HEK293 (cell line): ENCODE measurements around the gene ADAM33.

ENCODE experiments used
- CTCF ChIA-PET: fragments of 350-600 bp; formaldehyde crosslinking; extraction: SDS; loops from one replicate; lab custom pipeline; 2021; ENCODE audit warnings: antibody characterized with exemption; lab: Yijun Ruan, JAX
- POLR2A ChIA-PET: fragments of 300-600 bp; formaldehyde crosslinking; extraction: SDS; loops from one replicate; lab custom pipeline; 2020; ENCODE audit warnings: antibody characterized with exemption, inconsistent platforms; lab: Yijun Ruan, JAX
- H3K27ac ChIP-seq: fragments of 200-500 bp; sonication (Bioruptor generic); 2 replicates; pipeline ENCODE4 v1.5.1; 2014; ENCODE audit warnings: low read depth, low read length, control low read depth, inconsistent platforms; ENCODE audit errors: extremely low read depth
- H3K36me3 ChIP-seq, 2 experiments: fragments of 200-500 bp in 1 of 2; sonication (Bioruptor generic) in 1 of 2; 1 replicate in 1 of 2; 2 replicates in 1 of 2; pipeline ENCODE4 v1.5.1; 2014 to 2017; ENCODE audit warnings: inconsistent platforms in 2 of 2, low read length in 2 of 2; ENCODE audit not compliant: control insufficient read depth in 2 of 2, insufficient read depth in 1 of 2
- H3K4me1 ChIP-seq: fragments of 200-500 bp; sonication (Bioruptor generic); 2 replicates; pipeline ENCODE4 v1.5.1; 2014; ENCODE audit warnings: mild to moderate bottlenecking, low read length, inconsistent platforms; ENCODE audit not compliant: control insufficient read depth, insufficient read depth
- H3K4me3 ChIP-seq: 2 replicates; pipeline ENCODE4 v1.5.1; 2011; ENCODE audit warnings: low read depth, mild to moderate bottlenecking, control low read depth, low read length, moderate library complexity
- H3K9me3 ChIP-seq: fragments of 200-500 bp; sonication (Bioruptor generic); 2 replicates; pipeline ENCODE4 v1.5.1; 2014; ENCODE audit warnings: low read depth, low read length, inconsistent platforms; ENCODE audit not compliant: control insufficient read depth, insufficient read depth
- FEZF1 ChIP-seq: fragments of 450-650 bp; formaldehyde crosslinking; IDR thresholded peaks from 2 replicates; pipeline ENCODE4 v1.5.1; 2016; ENCODE audit warnings: missing biosample characterization, missing genetic modification characterization
- GFI1B ChIP-seq: fragments of 450-650 bp; formaldehyde crosslinking; IDR thresholded peaks from 2 replicates; pipeline ENCODE4 v1.5.1; 2016; ENCODE audit warnings: missing biosample characterization, missing genetic modification characterization
- GLIS2 ChIP-seq: fragments of 450-650 bp; formaldehyde crosslinking; IDR thresholded peaks from 2 replicates; pipeline ENCODE4 v1.5.1; 2016; ENCODE audit warnings: missing biosample characterization, missing genetic modification characterization
- HOXA7 ChIP-seq: sonication (generic); formaldehyde crosslinking; IDR thresholded peaks from 2 replicates; pipeline ENCODE4 v1.8.1; 2022; ENCODE audit warnings: missing genetic modification reagents, borderline replicate concordance
- OVOL3 ChIP-seq: fragments of 450-650 bp; formaldehyde crosslinking; IDR thresholded peaks from 2 replicates; pipeline ENCODE4 v1.5.1; 2016; ENCODE audit warnings: missing biosample characterization, missing genetic modification characterization
- REPIN1 ChIP-seq: fragments of 450-650 bp; formaldehyde crosslinking; IDR thresholded peaks from 2 replicates; pipeline ENCODE4 v1.5.1; 2017; ENCODE audit warnings: missing biosample characterization, missing genetic modification characterization, low read depth
- SCRT2 ChIP-seq: fragments of 450-650 bp; formaldehyde crosslinking; IDR thresholded peaks from 2 replicates; pipeline ENCODE4 v1.5.1; 2016; ENCODE audit warnings: missing biosample characterization, missing genetic modification characterization
- SETDB1 ChIP-seq: IDR thresholded peaks from one replicate; pipeline ENCODE4 v1.6.1; 2017; ENCODE audit warnings: mild to moderate bottlenecking, low read length, moderate library complexity, mixed read lengths; ENCODE audit not compliant: insufficient read length
- SP2 ChIP-seq: fragments of 450-650 bp; formaldehyde crosslinking; IDR thresholded peaks from 2 replicates; pipeline ENCODE4 v1.5.1; 2016; ENCODE audit warnings: missing biosample characterization, missing genetic modification characterization
- ZFP3 ChIP-seq: fragments of 450-650 bp; formaldehyde crosslinking; IDR thresholded peaks from 2 replicates; pipeline ENCODE4 v1.5.1; 2016; ENCODE audit warnings: low read depth, missing biosample characterization, missing genetic modification characterization
- ZNF133 ChIP-seq: fragments of 450-650 bp; formaldehyde crosslinking; IDR thresholded peaks from 2 replicates; pipeline ENCODE4 v1.5.1; 2016; ENCODE audit warnings: missing biosample characterization, missing genetic modification characterization
- ZNF37A ChIP-seq: fragments of 450-650 bp; IDR thresholded peaks from 2 replicates; pipeline ENCODE4 v1.5.1; 2018; ENCODE audit warnings: missing biosample characterization, missing genetic modification characterization
- ZNF48 ChIP-seq: fragments of 450-650 bp; formaldehyde crosslinking; IDR thresholded peaks from 2 replicates; pipeline ENCODE4 v1.5.1; 2016; ENCODE audit warnings: missing biosample characterization, missing genetic modification characterization
- ZNF560 ChIP-seq: fragments of 450-650 bp; formaldehyde crosslinking; IDR thresholded peaks from 2 replicates; pipeline ENCODE4 v1.5.1; 2017; ENCODE audit warnings: missing biosample characterization, missing genetic modification characterization, borderline replicate concordance
- ZNF626 ChIP-seq: fragments of 450-650 bp; sonication (Bioruptor Pico); formaldehyde crosslinking; IDR thresholded peaks from 2 replicates; pipeline ENCODE4 v1.5.1; 2018; ENCODE audit warnings: missing biosample characterization, missing genetic modification characterization, inconsistent platforms
- ZSCAN23 ChIP-seq: fragments of 450-650 bp; formaldehyde crosslinking; IDR thresholded peaks from 2 replicates; pipeline ENCODE4 v1.5.1; 2016; ENCODE audit warnings: missing biosample characterization, missing genetic modification characterization
- TF ChIP-seq, protein P1 (sequence below): fragments of 450-650 bp; formaldehyde crosslinking; IDR thresholded peaks from 2 replicates; pipeline ENCODE4 v1.5.1; 2016; ENCODE audit warnings: missing biosample characterization, missing genetic modification characterization
- TF ChIP-seq, protein P2 (sequence below): fragments of 450-650 bp; formaldehyde crosslinking; IDR thresholded peaks from 2 replicates; pipeline ENCODE4 v1.5.1; 2016; ENCODE audit warnings: missing biosample characterization, missing genetic modification characterization
- TF ChIP-seq, protein P3 (sequence below): fragments of 450-650 bp; formaldehyde crosslinking; IDR thresholded peaks from 2 replicates; pipeline ENCODE4 v1.5.1; 2016; ENCODE audit warnings: missing biosample characterization, missing genetic modification characterization
- TF ChIP-seq, protein P4 (sequence below): fragments of 450-650 bp; formaldehyde crosslinking; IDR thresholded peaks from 2 replicates; pipeline ENCODE4 v1.5.1; 2016; ENCODE audit warnings: missing biosample characterization, missing genetic modification characterization

ADAM33 gene

DNA sequence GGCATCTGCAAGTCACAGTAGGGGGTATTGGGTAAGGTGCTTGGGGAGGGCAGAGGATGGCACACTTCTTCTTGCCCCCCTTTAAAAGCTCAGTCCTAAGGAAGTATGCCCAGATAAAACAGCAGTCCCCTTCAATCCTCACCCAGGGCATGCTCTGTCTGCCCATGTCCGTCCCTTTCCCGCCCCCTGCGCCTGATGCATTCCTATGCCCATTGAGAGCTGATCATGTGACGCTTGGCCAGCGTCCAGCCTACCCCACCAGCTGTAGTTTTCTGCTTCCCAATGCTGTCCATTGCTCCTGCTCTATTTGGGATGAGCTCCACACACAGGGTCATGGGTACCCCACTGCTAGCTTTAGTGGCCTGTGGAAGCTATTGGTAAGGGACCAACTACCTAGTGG, 22.3 kb upstream of the ADAM33 start:
- TF ChIP-seq, protein P1, sequence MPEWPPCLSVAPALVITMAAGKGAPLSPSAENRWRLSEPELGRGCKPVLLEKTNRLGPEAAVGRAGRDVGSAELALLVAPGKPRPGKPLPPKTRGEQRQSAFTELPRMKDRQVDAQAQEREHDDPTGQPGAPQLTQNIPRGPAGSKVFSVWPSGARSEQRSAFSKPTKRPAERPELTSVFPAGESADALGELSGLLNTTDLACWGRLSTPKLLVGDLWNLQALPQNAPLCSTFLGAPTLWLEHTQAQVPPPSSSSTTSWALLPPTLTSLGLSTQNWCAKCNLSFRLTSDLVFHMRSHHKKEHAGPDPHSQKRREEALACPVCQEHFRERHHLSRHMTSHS, result no peak
- TF ChIP-seq, protein P2, sequence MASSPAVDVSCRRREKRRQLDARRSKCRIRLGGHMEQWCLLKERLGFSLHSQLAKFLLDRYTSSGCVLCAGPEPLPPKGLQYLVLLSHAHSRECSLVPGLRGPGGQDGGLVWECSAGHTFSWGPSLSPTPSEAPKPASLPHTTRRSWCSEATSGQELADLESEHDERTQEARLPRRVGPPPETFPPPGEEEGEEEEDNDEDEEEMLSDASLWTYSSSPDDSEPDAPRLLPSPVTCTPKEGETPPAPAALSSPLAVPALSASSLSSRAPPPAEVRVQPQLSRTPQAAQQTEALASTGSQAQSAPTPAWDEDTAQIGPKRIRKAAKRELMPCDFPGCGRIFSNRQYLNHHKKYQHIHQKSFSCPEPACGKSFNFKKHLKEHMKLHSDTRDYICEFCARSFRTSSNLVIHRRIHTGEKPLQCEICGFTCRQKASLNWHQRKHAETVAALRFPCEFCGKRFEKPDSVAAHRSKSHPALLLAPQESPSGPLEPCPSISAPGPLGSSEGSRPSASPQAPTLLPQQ (tag by site-specific recombination), result no peak
- TF ChIP-seq ZNF37A (tag by site-specific recombination), result no peak
- TF ChIP-seq ZFP3 (tag by site-specific recombination), result no peak
- no peak for TF ChIP-seq ZNF626
- TF ChIP-seq REPIN1 (tag by site-specific recombination), result no peak
- TF ChIP-seq, protein P3, sequence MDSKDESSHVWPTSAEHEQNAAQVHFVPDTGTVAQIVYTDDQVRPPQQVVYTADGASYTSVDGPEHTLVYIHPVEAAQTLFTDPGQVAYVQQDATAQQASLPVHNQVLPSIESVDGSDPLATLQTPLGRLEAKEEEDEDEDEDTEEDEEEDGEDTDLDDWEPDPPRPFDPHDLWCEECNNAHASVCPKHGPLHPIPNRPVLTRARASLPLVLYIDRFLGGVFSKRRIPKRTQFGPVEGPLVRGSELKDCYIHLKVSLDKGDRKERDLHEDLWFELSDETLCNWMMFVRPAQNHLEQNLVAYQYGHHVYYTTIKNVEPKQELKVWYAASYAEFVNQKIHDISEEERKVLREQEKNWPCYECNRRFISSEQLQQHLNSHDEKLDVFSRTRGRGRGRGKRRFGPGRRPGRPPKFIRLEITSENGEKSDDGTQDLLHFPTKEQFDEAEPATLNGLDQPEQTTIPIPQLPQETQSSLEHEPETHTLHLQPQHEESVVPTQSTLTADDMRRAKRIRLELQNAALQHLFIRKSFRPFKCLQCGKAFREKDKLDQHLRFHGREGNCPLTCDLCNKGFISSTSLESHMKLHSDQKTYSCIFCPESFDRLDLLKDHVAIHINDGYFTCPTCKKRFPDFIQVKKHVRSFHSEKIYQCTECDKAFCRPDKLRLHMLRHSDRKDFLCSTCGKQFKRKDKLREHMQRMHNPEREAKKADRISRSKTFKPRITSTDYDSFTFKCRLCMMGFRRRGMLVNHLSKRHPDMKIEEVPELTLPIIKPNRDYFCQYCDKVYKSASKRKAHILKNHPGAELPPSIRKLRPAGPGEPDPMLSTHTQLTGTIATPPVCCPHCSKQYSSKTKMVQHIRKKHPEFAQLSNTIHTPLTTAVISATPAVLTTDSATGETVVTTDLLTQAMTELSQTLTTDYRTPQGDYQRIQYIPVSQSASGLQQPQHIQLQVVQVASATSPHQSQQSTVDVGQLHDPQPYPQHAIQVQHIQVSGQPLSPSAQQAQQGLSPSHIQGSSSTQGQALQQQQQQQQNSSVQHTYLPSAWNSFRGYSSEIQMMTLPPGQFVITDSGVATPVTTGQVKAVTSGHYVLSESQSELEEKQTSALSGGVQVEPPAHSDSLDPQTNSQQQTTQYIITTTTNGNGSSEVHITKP (tag by site-specific recombination), result no peak
- TF ChIP-seq ZNF133 (tag by site-specific recombination), result no peak
- TF ChIP-seq, protein P4, sequence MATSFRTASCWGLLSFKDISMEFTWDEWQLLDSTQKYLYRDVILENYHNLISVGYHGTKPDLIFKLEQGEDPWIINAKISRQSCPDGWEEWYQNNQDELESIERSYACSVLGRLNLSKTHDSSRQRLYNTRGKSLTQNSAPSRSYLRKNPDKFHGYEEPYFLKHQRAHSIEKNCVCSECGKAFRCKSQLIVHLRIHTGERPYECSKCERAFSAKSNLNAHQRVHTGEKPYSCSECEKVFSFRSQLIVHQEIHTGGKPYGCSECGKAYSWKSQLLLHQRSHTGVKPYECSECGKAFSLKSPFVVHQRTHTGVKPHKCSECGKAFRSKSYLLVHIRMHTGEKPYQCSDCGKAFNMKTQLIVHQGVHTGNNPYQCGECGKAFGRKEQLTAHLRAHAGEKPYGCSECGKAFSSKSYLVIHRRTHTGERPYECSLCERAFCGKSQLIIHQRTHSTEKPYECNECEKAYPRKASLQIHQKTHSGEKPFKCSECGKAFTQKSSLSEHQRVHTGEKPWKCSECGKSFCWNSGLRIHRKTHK (tag by site-specific recombination), result no peak
- no peak for TF ChIP-seq HOXA7 (CRISPR knock-in tag)
- no peak for TF ChIP-seq SETDB1
- no peak for TF ChIP-seq OVOL3 (tag by site-specific recombination)
- no peak for TF ChIP-seq FEZF1 (tag by site-specific recombination)
- no peak for TF ChIP-seq GFI1B (tag by site-specific recombination)
- TF ChIP-seq SCRT2 (tag by site-specific recombination), result no peak
- no peak for TF ChIP-seq ZNF48 (tag by site-specific recombination)
- no peak for TF ChIP-seq GLIS2 (tag by site-specific recombination)
- no peak for TF ChIP-seq ZNF560 (tag by site-specific recombination)
- no peak for TF ChIP-seq SP2
- no peak for TF ChIP-seq ZSCAN23
- ChIA-PET CTCF (interaction anchor here (0.6 to 1.3 kb wide), 4 partner anchors 9 to 229 kb away, joined by 3 to 8 read pairs (median 4); partner anchors contain the start of gene SIGLEC1), POLR2A (no interaction called here)
- Histone ChIP-seq H3K4me3 (no peak overlapping the region), H3K9me3 (no peaks in the 10 kb centered on the region), H3K36me3 (no peaks in the 10 kb centered on the region), H3K4me1 (no peaks in the 10 kb centered on the region), H3K27ac (no peak overlapping the region)
